ENCODE data around the gene CDAN1.

Gene CDAN1

GRCh38 chr15:42707873-42708544 is 28.9 kb downstream of the CDAN1 start:
- no peak overlapping the region for H3K4me3 ChIP-seq (ENCODE audit: low read length)
- no peak for TF ChIP-seq ZNF274 (IDR thresholded peaks at IDR 0.05; ENCODE audit: low read depth, low read length)

- TF ChIP-seq ZNF274 (IDR thresholded peaks at IDR 0.05; ENCODE audit: low read depth, low read length), result no peak
- no peak overlapping the region for H3K4me3 ChIP-seq (ENCODE audit: low read length)
These were observed 29.9 kb downstream of the CDAN1 start for GRCh38 chr15:42707068-42707467.

GRCh38 chr15:42705336-42705735 is 31.6 kb downstream of the CDAN1 start:
- TF ChIP-seq ZNF274 (IDR thresholded peaks at IDR 0.05; ENCODE audit: low read depth, low read length), result no peak
- no peak overlapping the region for H3K4me3 ChIP-seq (ENCODE audit: low read length)

GRCh38 chr15:42704492-42704926 is 32.4 kb downstream of the CDAN1 start:
- no peak for TF ChIP-seq ZNF274 (IDR thresholded peaks at IDR 0.05; ENCODE audit: low read depth, low read length)
- H3K4me3 ChIP-seq (ENCODE audit: low read length), result no peak overlapping the region

- TF ChIP-seq ZNF274 (IDR thresholded peaks at IDR 0.05; ENCODE audit: low read depth, low read length), result no peak
- no peak overlapping the region for H3K4me3 ChIP-seq (ENCODE audit: low read length)
These were observed 40.3 kb downstream of the CDAN1 start for GRCh38 chr15:42696626-42697025.

- no peak for TF ChIP-seq ZNF274 (IDR thresholded peaks at IDR 0.05; ENCODE audit: low read depth, low read length)
- H3K4me3 ChIP-seq (ENCODE audit: low read length), result no peak overlapping the region
These were observed 41.3 kb downstream of the CDAN1 start for GRCh38 chr15:42695527-42696071.

GRCh38 chr15:42694398-42694797 is 42.5 kb downstream of the CDAN1 start:
- TF ChIP-seq ZNF274 (IDR thresholded peaks at IDR 0.05; ENCODE audit: low read depth, low read length), result no peak

GRCh38 chr15:42693942-42694341 is 43.0 kb downstream of the CDAN1 start:
- H3K4me3 ChIP-seq (ENCODE audit: low read length), result no peak overlapping the region
- TF ChIP-seq ZNF274 (IDR thresholded peaks at IDR 0.05; ENCODE audit: low read depth, low read length), result no peak

More at GRCh38 chr15:42694398-42694797, 42.5 kb downstream of the CDAN1 start:
- no peak overlapping the region for H3K4me3 ChIP-seq (ENCODE audit: low read length)

GRCh38 chr15:42693496-42693895 is 43.4 kb downstream of the CDAN1 start:
- H3K4me3 ChIP-seq (ENCODE audit: low read length), result no peak overlapping the region

GRCh38 chr15:42692997-42693396 is 43.9 kb downstream of the CDAN1 start:
- H3K4me3 ChIP-seq (ENCODE audit: low read length), result no peak overlapping the region
- TF ChIP-seq ZNF274 (IDR thresholded peaks at IDR 0.05; ENCODE audit: low read depth, low read length), result no peak

More at GRCh38 chr15:42693496-42693895, 43.4 kb downstream of the CDAN1 start:
- no peak for TF ChIP-seq ZNF274 (IDR thresholded peaks at IDR 0.05; ENCODE audit: low read depth, low read length)

- no peak overlapping the region for H3K4me3 ChIP-seq (ENCODE audit: low read length)
- TF ChIP-seq ZNF274 (IDR thresholded peaks at IDR 0.05; ENCODE audit: low read depth, low read length), result no peak
These were observed 44.4 kb downstream of the CDAN1 start for GRCh38 chr15:42692536-42692935.

- no peak overlapping the region for H3K4me3 ChIP-seq (ENCODE audit: low read length)
- no peak for TF ChIP-seq ZNF274 (IDR thresholded peaks at IDR 0.05; ENCODE audit: low read depth, low read length)
These were observed 45.2 kb downstream of the CDAN1 start for GRCh38 chr15:42691770-42692169.

- no peak overlapping the region for H3K4me3 ChIP-seq (ENCODE audit: low read length)
- no peak for TF ChIP-seq ZNF274 (IDR thresholded peaks at IDR 0.05; ENCODE audit: low read depth, low read length)
These were observed 45.6 kb downstream of the CDAN1 start for GRCh38 chr15:42691308-42691707.

- no peak for TF ChIP-seq ZNF274 (IDR thresholded peaks at IDR 0.05; ENCODE audit: low read depth, low read length)
- H3K4me3 ChIP-seq (ENCODE audit: low read length), result no peak overlapping the region
These were observed 48.6 kb downstream of the CDAN1 start for GRCh38 chr15:42688301-42688700.

GRCh38 chr15:42687740-42688139 is 49.2 kb downstream of the CDAN1 start:
- no peak overlapping the region for H3K4me3 ChIP-seq (ENCODE audit: low read length)
- no peak for TF ChIP-seq ZNF274 (IDR thresholded peaks at IDR 0.05; ENCODE audit: low read depth, low read length)
